Right renal cortex interstitium (tissue), 3 donors: ENCODE results near the gene PDLIM5. TPM values are rescaled to one million over a fixed set of nuclear protein-coding genes. Genes with fewer than 3 reads are reported as not detected.

Experiments
- DNase-seq, 3 donors: peaks; one replicate each; pipeline ENCODE4 v3.0.0-alpha.2; 2013; ENCODE audit warnings: low read depth in 3 of 3, low spot score in 2 of 3
- polyA plus RNA-seq, 3 donors: library from polyadenylated mRNA; unstranded; fragments of 120-200 nt; gene quantifications; one replicate each; pipeline ENCODE4 v1.2.1, GENCODE V29; 2013; ENCODE audit not compliant: insufficient read length in 3 of 3

The PDLIM5 gene
- polyA plus RNA-seq, 3 donors, result 50.9 to 59.2 (median 54.0) TPM

DNA sequence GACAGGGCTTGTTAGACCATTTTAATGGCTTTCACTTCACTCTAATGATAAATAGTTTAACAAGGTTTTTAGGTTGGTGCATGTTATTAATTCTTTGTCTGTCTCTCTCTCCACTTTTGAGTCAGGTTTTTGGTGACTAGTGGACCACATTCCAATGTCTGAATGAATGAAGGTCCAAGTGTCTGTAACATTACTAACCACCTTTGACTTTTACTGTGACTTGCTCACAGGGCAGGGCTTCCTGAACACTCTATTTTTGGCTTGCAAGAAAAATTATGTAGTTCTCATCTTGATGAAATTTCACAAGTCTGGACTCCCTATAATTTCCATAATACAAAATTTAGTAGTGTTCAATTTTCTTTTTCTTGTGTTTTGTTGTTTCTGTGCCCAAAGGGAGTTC lies 227.2 kb downstream of the PDLIM5 start:
- DNase-seq, result no peak

DNA sequence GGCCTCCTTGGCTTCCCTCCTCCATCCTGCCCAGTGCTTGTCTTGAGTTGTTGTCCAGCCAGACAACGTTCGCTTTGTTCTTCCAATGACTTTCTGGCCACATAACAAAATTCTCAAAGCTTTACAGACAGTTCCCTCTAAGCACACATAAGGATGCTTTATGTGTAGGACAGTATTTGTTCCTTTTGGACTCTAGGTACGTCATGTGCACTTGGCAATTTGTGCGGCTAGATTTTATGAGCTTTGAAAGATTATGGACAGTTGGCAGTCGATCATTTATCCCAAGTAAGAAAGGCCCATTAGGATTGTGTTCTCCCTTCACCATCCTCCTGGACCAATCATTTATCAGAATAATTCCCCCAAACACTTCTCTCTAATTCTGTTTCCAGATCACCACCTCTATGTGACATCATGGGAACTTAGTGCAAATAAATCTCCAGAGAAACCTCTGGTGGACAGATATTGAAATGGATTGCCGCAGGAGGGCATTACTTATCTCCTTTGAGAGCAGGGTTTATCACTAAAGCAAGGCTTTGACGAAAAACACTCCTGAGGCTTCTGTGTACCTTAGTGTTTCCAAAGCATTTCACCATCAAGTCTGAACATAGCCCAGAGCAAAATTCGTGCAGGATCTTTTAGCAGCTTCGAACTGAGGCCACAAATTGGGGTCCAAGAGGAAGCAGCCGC lies 228.6 kb downstream of the PDLIM5 start:
- DNase-seq, result no peak

DNA sequence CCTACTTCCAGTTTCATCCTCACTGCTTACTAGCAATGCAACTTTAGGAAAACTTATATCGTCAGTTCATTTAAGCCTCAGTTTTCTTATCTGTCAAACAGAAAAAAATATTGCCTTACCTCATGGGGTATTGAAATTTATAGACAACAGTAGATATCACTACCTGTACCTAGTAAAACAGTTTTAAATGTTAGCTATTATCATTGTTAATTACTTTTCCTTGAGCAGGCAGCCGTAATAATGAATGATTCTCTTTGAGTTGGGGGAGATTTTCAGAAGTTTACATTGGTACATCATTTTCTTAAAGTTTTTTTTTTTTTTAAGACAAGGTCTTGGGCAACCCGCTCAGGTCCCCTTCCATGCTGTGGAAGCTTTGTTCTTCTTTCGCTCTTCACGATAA lies 234.3 kb downstream of the PDLIM5 start:
- no peak for DNase-seq

- DNase-seq, result no peak
These were observed 237.6 kb downstream of the PDLIM5 start for GRCh38 chr4:94689155-94689860.

GRCh38 chr4:94690851-94691254 lies 239.1 kb downstream of the PDLIM5 start:
- DNase-seq, result no peak

- DNase-seq, result no peak
These were observed 239.8 kb downstream of the PDLIM5 start for GRCh38 chr4:94691552-94691951.

- DNase-seq, result no peak
These were observed 243.6 kb downstream of the PDLIM5 start for GRCh38 chr4:94695384-94695783.

GRCh38 chr4:94698187-94698586 lies 246.4 kb downstream of the PDLIM5 start:
- no peak for DNase-seq

DNA sequence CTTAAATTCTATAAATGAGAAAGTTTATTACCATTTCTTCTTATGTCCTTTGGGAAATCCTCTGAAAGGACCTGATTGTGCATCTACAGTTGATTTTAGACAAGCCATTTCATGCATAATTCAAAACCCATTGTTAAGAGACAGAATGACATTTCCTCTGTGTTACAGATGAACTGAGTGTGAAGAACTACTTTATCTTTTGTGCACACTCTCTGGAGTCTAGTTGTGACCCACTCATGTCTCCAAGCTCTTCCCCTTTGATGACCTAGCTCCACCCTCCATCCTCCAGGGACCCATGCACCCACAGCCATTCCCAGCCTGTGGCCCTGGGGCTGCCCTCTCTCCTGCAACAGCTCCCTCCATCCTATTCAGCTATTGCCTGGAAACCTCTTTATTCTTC lies 248.6 kb downstream of the PDLIM5 start:
- DNase-seq, result no peak

GRCh38 chr4:94701631-94702300 lies 250.0 kb downstream of the PDLIM5 start:
- DNase-seq, result no peak

- no peak for DNase-seq
These were observed 259.9 kb downstream of the PDLIM5 start for GRCh38 chr4:94711635-94712034.

DNA sequence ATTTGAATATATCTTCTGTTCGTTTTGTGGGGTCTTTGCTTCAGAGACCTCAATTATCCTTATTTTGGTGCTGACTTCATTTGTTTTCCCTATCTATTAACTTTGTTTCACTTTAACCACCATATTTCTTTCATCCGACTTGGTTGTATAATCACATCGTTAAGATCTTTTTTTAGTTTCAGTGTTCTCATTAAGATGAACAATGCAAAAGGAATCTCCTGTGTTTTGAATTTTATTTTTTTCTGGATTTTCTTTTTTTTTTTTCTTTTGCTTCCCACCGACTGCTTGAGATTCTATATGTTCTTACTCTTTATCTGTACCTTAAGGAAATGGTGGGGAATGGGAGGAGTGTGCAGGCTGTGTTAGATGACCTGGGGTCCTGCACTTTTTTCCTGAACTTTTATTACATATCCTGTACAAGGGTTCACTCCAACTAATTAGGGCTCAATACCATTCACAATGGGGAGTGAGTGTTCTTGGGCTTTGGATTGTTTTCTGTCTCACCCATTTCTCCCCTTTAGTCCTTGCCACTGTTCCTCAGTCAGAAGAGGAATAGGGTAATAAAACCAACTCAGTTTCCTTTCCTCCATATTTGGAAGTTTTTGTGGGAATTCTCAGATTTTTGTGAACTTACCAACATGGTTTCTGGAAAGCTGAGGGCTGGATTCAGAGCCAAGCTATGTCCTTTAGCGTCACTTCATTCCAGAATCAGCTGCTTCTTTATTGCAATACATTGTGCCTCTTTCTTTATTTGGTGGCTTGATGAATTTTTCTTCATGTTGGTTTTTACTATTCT lies 262.8 kb downstream of the PDLIM5 start:
- DNase-seq, result no peak

DNA sequence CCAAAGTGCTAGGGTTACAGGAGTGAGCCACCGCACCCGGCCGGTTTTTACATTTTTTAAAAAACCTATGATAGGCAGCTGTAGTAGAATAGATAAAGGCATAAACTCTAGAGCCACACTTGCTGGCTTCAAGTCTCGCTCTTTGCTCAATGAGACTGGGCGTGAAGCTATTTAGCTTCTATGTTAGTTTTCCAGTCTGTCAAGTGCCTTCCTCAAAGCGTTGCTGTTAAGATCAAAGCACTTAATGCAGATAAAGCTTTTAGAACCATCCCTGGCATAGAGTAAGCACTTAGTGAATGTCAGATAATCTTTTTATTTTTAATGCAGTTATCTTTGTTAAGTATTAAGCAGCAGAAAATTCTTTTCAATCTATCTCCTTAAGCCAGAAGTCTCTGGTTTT lies 264.0 kb downstream of the PDLIM5 start:
- no peak for DNase-seq

Other genes with a start within 250 kb of the PDLIM5 start
- gene SMARCAD1, start 244.1 kb upstream of the PDLIM5 start, polyA plus RNA-seq, result 10 to 100 TPM; 55.8 to 67.2 (median 65.5) TPM
- 1 to 10 TPM; 2.1 to 4.9 (median 4.2) TPM for gene HPGDS, start 109.1 kb upstream of the PDLIM5 start, polyA plus RNA-seq